IPS DF 6.9 (cell line): ENCODE measurements around the gene GRIN1.

Experiments used
- DNase-seq: peaks from one replicate; pipeline ENCODE4 v3.0.0-alpha.2; 2013; ENCODE audit warnings: low read depth, low spot score
- H3K27ac ChIP-seq: one replicate; pipeline ENCODE4 v1.5.1; 2013; ENCODE audit warnings: low read length, control low read depth
- H3K27me3 ChIP-seq: 2 replicates; pipeline ENCODE4 v1.6.1; 2013; ENCODE audit warnings: mild to moderate bottlenecking, low read length; ENCODE audit not compliant: control insufficient read depth, insufficient read depth
- H3K36me3 ChIP-seq: 2 replicates; pipeline ENCODE4 v1.6.1; 2013; ENCODE audit warnings: low read length; ENCODE audit not compliant: control insufficient read depth, insufficient read depth
- H3K4me1 ChIP-seq: 2 replicates; pipeline ENCODE4 v1.6.1; 2013; ENCODE audit warnings: low read length; ENCODE audit not compliant: control insufficient read depth, insufficient read depth
- H3K4me3 ChIP-seq: 2 replicates; pipeline ENCODE4 v1.5.1; 2013; ENCODE audit warnings: mild to moderate bottlenecking, low read length
- H3K9me3 ChIP-seq: 2 replicates; pipeline ENCODE4 v1.6.1; 2013; ENCODE audit warnings: low read length, inconsistent platforms; ENCODE audit not compliant: control insufficient read depth, insufficient read depth
- WGBS: extraction: QIAGEN DNeasy Blood & Tissue Kit; methylation state at CpG from one replicate; pipeline ENCODE4 v1.1.7; 2013; ENCODE audit warnings: mixed read lengths, missing lambda C conversion rate; ENCODE audit not compliant: insufficient read length, insufficient coverage; 5-methylcytosine and 5-hydroxymethylcytosine counted together

The GRIN1 gene

DNA sequence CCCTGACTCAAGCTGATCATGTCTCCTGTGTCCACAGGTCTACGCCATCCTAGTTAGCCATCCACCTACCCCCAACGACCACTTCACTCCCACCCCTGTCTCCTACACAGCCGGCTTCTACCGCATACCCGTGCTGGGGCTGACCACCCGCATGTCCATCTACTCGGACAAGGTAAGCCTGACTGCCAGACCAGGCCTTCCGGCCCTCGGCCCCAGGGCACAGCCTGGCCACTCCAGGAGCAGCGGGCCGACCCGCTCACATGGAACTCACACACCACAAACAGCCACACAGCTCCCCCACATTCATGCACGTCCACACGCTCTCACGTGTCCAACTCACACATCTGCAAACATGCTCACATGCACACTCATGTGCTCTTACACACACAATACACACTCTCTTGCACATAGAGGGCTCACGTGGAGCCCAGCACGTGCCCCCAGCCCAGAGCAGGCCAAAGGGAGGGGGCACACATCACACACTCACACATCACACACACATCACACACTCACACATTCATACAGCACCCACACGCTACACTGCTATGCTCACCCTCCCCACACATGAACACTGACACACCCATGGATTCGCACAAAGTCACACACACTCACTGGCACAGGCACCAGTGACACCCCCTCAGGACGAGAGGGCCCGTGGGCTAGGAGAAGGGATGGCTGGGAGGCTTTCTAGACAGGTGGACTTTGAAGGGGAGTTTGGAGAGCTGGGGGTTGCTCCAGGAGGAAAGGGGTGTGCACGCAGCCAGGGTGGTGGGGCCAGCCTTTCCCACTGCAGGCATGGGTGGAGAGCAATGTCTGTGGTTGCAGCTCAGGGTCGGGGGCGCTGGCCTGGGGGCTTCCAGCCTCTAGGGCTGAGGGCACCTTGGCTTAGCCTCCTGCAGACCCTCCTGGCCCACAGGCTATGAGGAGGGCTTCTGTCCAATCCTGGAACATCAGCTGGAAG is 3.3 kb downstream of the GRIN1 start:
- peaks cover 6% of the 10 kb centered on the region for H3K4me1 ChIP-seq
- no CpG with 5 or more reads among the region's 24 CpGs for WGBS
- H3K4me3 ChIP-seq, result no peak overlapping the region
- no peaks in the 10 kb centered on the region for H3K36me3 ChIP-seq
- peaks cover 22% of the 10 kb centered on the region for H3K27me3 ChIP-seq
- no peaks in the 10 kb centered on the region for H3K9me3 ChIP-seq
- no peak for DNase-seq
- H3K27ac ChIP-seq, result no peak overlapping the region

GRCh38 chr9:137143459-137143858 is 4.5 kb downstream of the GRIN1 start:
- H3K27me3 ChIP-seq, result peaks cover 18% of the 10 kb centered on the region
- H3K4me3 ChIP-seq, result no peak overlapping the region
- DNase-seq, result no peak
- WGBS, result no CpG with 5 or more reads among the region's 4 CpGs
- peaks cover 7% of the 10 kb centered on the region for H3K4me1 ChIP-seq
- no peaks in the 10 kb centered on the region for H3K9me3 ChIP-seq
- no peak overlapping the region for H3K27ac ChIP-seq
- H3K36me3 ChIP-seq, result no peaks in the 10 kb centered on the region

- H3K36me3 ChIP-seq, result no peaks in the 10 kb centered on the region
These were observed 7.0 kb downstream of the GRIN1 start for GRCh38 chr9:137145731-137146526.

GRCh38 chr9:137146527-137146918 is 7.6 kb downstream of the GRIN1 start:
- Histone ChIP-seq H3K27ac (no peak overlapping the region), H3K9me3 (no peaks in the 10 kb centered on the region), H3K27me3 (no peaks in the 10 kb centered on the region), H3K4me3 (no peak overlapping the region), H3K4me1 (peaks cover 3% of the 10 kb centered on the region; the same call in 1 of the 2 replicates), H3K36me3 (no peaks in the 10 kb centered on the region)
- DNase-seq, result no peak
- no CpG with 5 or more reads among the region's 9 CpGs for WGBS

More at GRCh38 chr9:137145731-137146526, 7.0 kb downstream of the GRIN1 start:
- H3K4me1 ChIP-seq, result peaks cover 3% of the 10 kb centered on the region; the same call in 1 of the 2 replicates
- H3K27ac ChIP-seq, result no peak overlapping the region
- no peaks in the 10 kb centered on the region for H3K9me3 ChIP-seq
- no peak for DNase-seq
- H3K4me3 ChIP-seq, result no peak overlapping the region
- no CpG with 5 or more reads among the region's 49 CpGs for WGBS
- no peaks in the 10 kb centered on the region; the same call in 1 of the 2 replicates for H3K27me3 ChIP-seq

DNA sequence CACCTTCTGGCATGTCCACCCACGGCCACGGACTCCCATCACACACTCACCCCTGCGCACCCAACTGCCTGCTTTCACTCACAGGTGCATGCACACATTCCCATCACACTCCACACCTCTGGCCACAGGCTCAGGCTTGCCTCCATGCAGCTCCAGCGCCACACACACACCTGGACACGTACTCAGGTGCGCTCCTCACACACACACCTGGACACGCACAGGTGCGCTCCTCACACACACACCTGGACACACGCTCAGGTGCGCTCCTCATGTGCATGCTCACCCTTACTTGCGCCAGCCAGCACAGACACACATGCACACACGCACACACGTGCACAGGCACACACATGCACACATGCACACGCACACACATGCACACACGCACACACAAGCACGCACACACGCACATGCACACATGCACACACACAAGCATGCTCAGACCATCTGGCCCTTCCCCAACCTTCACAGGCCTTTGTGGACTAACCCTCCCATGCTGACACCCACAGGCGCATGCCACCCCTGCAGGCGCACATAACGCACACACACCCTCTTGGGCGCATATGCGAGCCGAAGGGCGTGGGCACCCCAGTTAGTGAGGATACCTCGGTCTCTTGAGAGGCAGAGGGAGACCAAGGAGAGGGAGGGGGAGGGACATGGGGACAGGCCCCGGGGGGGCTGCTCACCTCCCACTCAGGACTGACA is 8.3 kb downstream of the GRIN1 start:
- Histone ChIP-seq H3K4me3 (no peak overlapping the region), H3K27me3 (no peaks in the 10 kb centered on the region), H3K9me3 (no peaks in the 10 kb centered on the region), H3K27ac (no peak overlapping the region), H3K36me3 (no peaks in the 10 kb centered on the region), H3K4me1 (peaks cover 3% of the 10 kb centered on the region; the same call in 1 of the 2 replicates)
- no CpG with 5 or more reads among the region's 26 CpGs for WGBS
- no peak for DNase-seq

DNA sequence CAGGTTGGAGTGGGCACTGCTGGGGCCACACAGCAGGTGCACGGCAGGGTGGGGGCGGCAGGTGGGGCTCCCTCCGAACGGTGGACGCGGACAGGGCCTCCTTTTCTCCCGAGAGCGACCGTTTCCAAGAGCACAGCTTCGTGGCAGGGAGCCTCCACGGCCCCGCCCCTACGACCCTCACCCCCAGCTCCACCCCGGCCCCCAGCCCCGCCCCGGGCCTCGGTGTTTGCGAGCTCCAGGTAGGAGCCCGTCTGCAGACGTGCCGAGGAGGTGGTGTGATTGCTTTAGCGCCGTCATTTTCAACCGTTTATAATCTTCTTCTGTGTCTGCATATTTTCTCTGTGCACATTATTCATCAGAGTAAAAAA is 8.8 kb downstream of the GRIN1 start:
- no peak for DNase-seq
- H3K27me3 ChIP-seq, result no peaks in the 10 kb centered on the region
- H3K9me3 ChIP-seq, result no peaks in the 10 kb centered on the region
- WGBS, result no CpG with 5 or more reads among the region's 24 CpGs
- peaks cover 3% of the 10 kb centered on the region; the same call in 1 of the 2 replicates for H3K4me1 ChIP-seq
- no peak overlapping the region for H3K4me3 ChIP-seq
- no peak overlapping the region for H3K27ac ChIP-seq
- H3K36me3 ChIP-seq, result no peaks in the 10 kb centered on the region

DNA sequence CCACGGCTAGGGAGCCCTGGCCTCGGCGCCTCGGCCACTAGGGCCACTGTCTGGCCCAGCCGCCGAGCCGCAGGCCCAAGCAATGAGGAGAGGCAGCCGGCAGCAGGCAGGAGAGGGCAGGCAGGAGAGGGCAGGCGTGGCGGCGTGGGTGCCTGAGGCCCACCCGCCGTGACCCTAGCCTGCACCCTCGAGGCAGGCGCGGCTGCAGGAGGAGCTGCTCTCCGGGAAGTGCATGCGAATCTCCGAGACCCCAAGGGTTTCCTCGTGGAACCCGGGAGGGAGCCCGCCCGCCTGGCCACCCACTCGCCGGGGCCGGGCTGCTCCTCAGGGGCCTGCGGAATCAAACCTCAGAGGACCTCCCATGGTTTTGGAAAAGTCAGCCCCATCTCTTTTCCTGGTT is 9.3 kb downstream of the GRIN1 start:
- Histone ChIP-seq H3K27me3 (no peaks in the 10 kb centered on the region), H3K4me3 (no peak overlapping the region), H3K4me1 (peaks cover 3% of the 10 kb centered on the region; the same call in 1 of the 2 replicates), H3K27ac (no peak overlapping the region), H3K36me3 (no peaks in the 10 kb centered on the region), H3K9me3 (no peaks in the 10 kb centered on the region)
- no CpG with 5 or more reads among the region's 27 CpGs for WGBS
- DNase-seq, result no peak

DNA sequence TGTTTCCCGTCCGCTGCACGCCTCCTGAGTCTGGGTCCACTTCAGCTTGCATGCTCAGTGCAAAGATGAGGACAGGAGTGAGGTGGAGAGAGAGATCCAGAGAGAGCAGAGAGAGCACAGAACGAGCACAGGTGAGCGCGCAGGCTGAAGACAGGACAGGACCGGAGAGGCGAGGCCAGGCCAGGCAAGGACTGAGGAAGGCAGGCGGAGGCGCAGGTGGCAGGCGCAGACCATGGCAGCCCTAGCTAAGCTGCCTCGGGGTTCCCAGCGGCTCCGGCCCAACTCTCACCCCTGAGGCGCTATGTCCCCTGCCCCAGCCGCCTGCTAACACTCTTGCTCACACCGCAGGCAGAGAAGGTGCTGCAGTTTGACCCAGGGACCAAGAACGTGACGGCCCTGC is 9.7 kb downstream of the GRIN1 start:
- H3K27ac ChIP-seq, result no peak overlapping the region
- H3K36me3 ChIP-seq, result no peaks in the 10 kb centered on the region
- DNase-seq, result no peak
- H3K27me3 ChIP-seq, result no peaks in the 10 kb centered on the region
- H3K4me3 ChIP-seq, result no peak overlapping the region
- WGBS, result no CpG with 5 or more reads among the region's 19 CpGs
- H3K4me1 ChIP-seq, result peaks cover 3% of the 10 kb centered on the region; the same call in 1 of the 2 replicates
- H3K9me3 ChIP-seq, result no peaks in the 10 kb centered on the region

- WGBS, result no CpG with 5 or more reads among the region's 5 CpGs
These were observed 10.4 kb downstream of the GRIN1 start for GRCh38 chr9:137149363-137149762.

More at GRCh38 chr9:137149363-137149762, 10.4 kb downstream of the GRIN1 start:
- DNase-seq, result no peak
- H3K36me3 ChIP-seq, result no peaks in the 10 kb centered on the region
- peaks cover 3% of the 10 kb centered on the region; the same call in 1 of the 2 replicates for H3K4me1 ChIP-seq
- H3K4me3 ChIP-seq, result no peak overlapping the region
- H3K9me3 ChIP-seq, result no peaks in the 10 kb centered on the region
- no peak overlapping the region for H3K27ac ChIP-seq
- no peaks in the 10 kb centered on the region for H3K27me3 ChIP-seq
